ENCODE results near the gene C1orf21.

Gene C1orf21

DNA sequence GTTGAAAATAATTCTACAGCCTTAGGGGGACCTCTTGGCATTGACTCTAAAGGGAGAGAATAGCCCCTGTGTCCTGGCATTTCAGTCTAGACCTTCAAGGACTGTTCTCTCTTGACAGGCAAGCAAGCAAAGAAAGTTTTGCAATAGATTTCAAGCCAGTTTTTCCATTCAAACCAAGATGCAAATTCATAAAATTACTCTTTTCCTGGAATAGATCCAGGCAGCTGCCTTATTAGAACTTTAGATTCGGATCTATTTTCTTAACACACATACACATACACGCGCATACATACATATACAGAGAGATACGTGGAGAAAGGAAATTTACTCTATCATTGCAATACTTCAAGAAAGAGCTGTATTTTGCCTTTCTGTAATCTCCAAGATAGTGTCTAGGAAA lies 238.4 kb downstream of the C1orf21 start:
- H3K9ac ChIP-seq (ENCODE audit: low read length) = no peak overlapping the region
- H3K4me1 ChIP-seq (ENCODE audit: control insufficient read depth, insufficient read depth, low read depth, low read length) = peaks cover 4% of the 10 kb centered on the region
- no peak overlapping the region for H3K14ac ChIP-seq (ENCODE audit: low read length in 2 of 2)
- H3K36me3 ChIP-seq (ENCODE audit: control insufficient read depth in 1 of 2, insufficient read depth in 2 of 2, low read depth in 1 of 2, low read length in 2 of 2) = peaks cover 1 to 5% of the 10 kb centered on the region in 2 experiments
- H3K4me3 ChIP-seq (ENCODE audit: insufficient read depth in 1 of 2, low read depth in 1 of 2, low read length in 2 of 2) = no peak overlapping the region
- H3K27me3 ChIP-seq (ENCODE audit: control insufficient read depth in 1 of 2, insufficient read depth in 1 of 2, low read length in 2 of 2) = no peaks in the 10 kb centered on the region
- H4K91ac ChIP-seq (ENCODE audit: low read length) = no peak overlapping the region
- H3K4ac ChIP-seq (ENCODE audit: low read depth in 1 of 2, low read length in 2 of 2) = no peak overlapping the region
- H3K18ac ChIP-seq (ENCODE audit: low read depth in 1 of 2, low read length in 2 of 2) = no peak overlapping the region
- H3K23ac ChIP-seq (ENCODE audit: low read length in 2 of 2) = no peak overlapping the region
- no peaks in the 10 kb centered on the region for H3K9me3 ChIP-seq (ENCODE audit: control insufficient read depth, low read length)
- H2AK5ac ChIP-seq (ENCODE audit: low read length, severe bottlenecking) = no peak overlapping the region
- H3K79me1 ChIP-seq (replicated peaks; ENCODE audit: low read length, poor library complexity, severe bottlenecking) = no peaks in the 10 kb centered on the region
- no peak overlapping the region for H3K4me2 ChIP-seq (ENCODE audit: low read length, poor library complexity, severe bottlenecking)
- no peak overlapping the region for H4K8ac ChIP-seq (ENCODE audit: low read length)
- no peak overlapping the region for H2BK5ac ChIP-seq (ENCODE audit: low read depth, low read length, poor library complexity, severe bottlenecking)
- no peak overlapping the region for H2AFZ ChIP-seq (ENCODE audit: low read depth, low read length)
- no CpG with 5 or more reads among the region's 4 CpGs for WGBS
- no peak for DNase-seq
- no peak overlapping the region for H3K27ac ChIP-seq (ENCODE audit: low read length, poor library complexity, severe bottlenecking)
- H2BK15ac ChIP-seq (ENCODE audit: low read depth, poor library complexity, severe bottlenecking) = no peak overlapping the region
- no peak overlapping the region for H2BK12ac ChIP-seq (ENCODE audit: low read length in 2 of 2)
- no peak overlapping the region for H2BK120ac ChIP-seq (ENCODE audit: low read depth, low read length)

DNA sequence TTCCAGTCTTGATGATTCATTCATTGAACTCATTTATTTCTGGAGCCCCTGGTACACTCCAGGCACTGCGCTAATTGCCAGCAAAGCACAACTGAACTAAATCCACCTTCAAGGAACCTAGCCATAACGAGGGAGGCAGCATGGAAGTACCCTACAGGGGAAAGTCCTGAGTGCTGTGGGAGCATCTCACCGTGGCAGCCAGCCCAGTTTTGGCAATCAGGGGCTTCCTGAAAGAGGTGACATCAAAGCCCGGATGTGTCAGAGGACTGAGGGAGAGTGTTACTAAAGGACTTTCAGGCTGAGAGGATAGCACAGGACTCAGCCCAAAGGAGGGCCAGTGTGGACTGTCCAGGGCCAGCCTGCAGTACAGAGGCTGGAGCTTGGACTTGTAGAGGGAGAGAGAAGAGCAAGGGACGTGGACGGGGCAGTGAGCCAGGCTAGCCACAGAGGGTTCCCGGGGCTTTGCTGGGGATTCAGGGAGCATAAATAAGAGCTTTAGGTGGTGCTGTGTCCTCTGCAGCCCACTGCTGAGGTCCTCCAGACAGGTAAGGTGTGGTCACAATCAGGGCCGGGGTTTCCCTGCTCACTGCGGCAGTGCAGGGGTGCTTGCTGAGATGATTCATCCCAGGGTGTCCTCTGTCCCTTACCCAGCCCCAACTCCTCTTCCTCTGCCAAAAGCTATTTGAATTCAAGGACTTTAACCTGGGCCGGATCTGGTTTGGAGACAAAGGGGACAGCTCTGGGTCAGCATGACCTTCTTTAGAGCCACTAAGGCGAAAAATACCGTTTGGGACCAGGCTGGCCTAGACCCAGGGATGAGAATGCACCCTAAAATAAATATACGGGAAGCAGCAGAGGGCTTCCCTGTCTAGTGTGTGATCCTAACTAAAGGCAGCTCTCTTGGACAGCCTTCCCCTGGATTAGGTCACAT lies 239.5 kb downstream of the C1orf21 start:
- peak overlapping the region in 1 of 2 experiments; percentile 35 for H2BK12ac ChIP-seq (ENCODE audit: low read length in 2 of 2)
- 99% methylated on average over 13 of the region's 13 CpGs for WGBS

DNA sequence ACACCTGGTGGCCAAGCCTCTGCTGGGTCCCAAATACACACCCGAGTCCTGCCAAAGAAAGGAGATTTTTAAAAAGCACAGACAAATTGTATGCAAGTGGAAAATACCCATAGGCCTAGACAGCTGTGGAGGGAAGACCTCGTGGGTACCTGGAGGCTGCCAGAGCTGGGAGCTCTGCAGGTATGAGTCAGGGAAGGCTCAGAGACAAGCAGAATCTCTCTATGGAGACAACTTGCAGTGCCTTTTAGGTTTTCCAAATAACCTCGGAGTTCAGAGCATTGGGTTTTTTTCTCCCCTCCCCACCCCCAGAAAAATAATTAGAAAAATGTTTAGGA lies 240.1 kb downstream of the C1orf21 start:
- no peak for DNase-seq
- no peak overlapping the region for H3K27ac ChIP-seq (ENCODE audit: low read length, poor library complexity, severe bottlenecking)

More for the DNA sequence above, 239.5 kb downstream of the C1orf21 start:
- H2AFZ ChIP-seq (ENCODE audit: low read depth, low read length) = no peak overlapping the region
- H3K36me3 ChIP-seq (ENCODE audit: control insufficient read depth in 1 of 2, insufficient read depth in 2 of 2, low read depth in 1 of 2, low read length in 2 of 2) = peaks cover 0 to 5% of the 10 kb centered on the region in 2 experiments
- no peak overlapping the region for H2BK15ac ChIP-seq (ENCODE audit: low read depth, poor library complexity, severe bottlenecking)
- H3K27me3 ChIP-seq (ENCODE audit: control insufficient read depth in 1 of 2, insufficient read depth in 1 of 2, low read length in 2 of 2) = no peaks in the 10 kb centered on the region
- no peak overlapping the region for H3K9ac ChIP-seq (ENCODE audit: low read length)
- H3K9me3 ChIP-seq (ENCODE audit: control insufficient read depth, low read length) = no peaks in the 10 kb centered on the region
- H3K79me1 ChIP-seq (replicated peaks; ENCODE audit: low read length, poor library complexity, severe bottlenecking) = no peaks in the 10 kb centered on the region
- DNase-seq = no peak
- H3K4me1 ChIP-seq (ENCODE audit: control insufficient read depth, insufficient read depth, low read depth, low read length) = peaks cover 4% of the 10 kb centered on the region
- no peak overlapping the region for H3K14ac ChIP-seq (ENCODE audit: low read length in 2 of 2)
- H2BK5ac ChIP-seq (ENCODE audit: low read depth, low read length, poor library complexity, severe bottlenecking) = no peak overlapping the region
- H3K18ac ChIP-seq (ENCODE audit: low read depth in 1 of 2, low read length in 2 of 2) = peak overlapping the region in 1 of 2 experiments; percentile 1
- no peak overlapping the region for H3K4me2 ChIP-seq (ENCODE audit: low read length, poor library complexity, severe bottlenecking)
- H3K23ac ChIP-seq (ENCODE audit: low read length in 2 of 2) = no peak overlapping the region
- H3K4ac ChIP-seq (ENCODE audit: low read depth in 1 of 2, low read length in 2 of 2) = no peak overlapping the region
- no peak overlapping the region for H3K27ac ChIP-seq (ENCODE audit: low read length, poor library complexity, severe bottlenecking)
- no peak overlapping the region for H2BK120ac ChIP-seq (ENCODE audit: low read depth, low read length)
- no peak overlapping the region for H4K8ac ChIP-seq (ENCODE audit: low read length)
- H4K91ac ChIP-seq (ENCODE audit: low read length) = peak overlapping the region; percentile 18
- H2AK5ac ChIP-seq (ENCODE audit: low read length, severe bottlenecking) = no peak overlapping the region
- H3K4me3 ChIP-seq (ENCODE audit: insufficient read depth in 1 of 2, low read depth in 1 of 2, low read length in 2 of 2) = no peak overlapping the region

DNA sequence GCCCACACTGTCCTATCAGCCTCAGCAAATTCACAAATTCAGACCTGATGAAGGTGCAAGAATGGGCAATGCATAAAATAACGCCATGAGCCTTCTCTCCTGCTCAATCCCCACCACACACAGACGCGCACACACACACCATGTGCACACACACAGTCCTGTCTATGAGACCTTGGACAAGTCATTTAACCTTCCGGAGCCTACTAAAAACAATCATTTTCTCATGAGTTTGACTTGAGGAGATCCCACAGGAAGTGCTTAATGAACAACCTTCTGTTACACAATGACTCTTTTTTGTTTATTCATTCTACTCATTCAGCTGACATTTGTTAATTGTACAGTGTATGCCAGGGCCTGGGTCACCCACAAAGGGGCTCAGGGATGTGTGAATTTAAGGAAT lies 242.4 kb downstream of the C1orf21 start:
- no peak overlapping the region for H3K4me2 ChIP-seq (ENCODE audit: low read length, poor library complexity, severe bottlenecking)
- H3K4me1 ChIP-seq (ENCODE audit: control insufficient read depth, insufficient read depth, low read depth, low read length) = no peaks in the 10 kb centered on the region
- WGBS = 95% methylated on average over 4 of the region's 4 CpGs

More for the DNA sequence above, 240.1 kb downstream of the C1orf21 start:
- Histone ChIP-seq H3K18ac (ENCODE audit: low read depth in 1 of 2, low read length in 2 of 2) (no peak overlapping the region), H2AK5ac (ENCODE audit: low read length, severe bottlenecking) (no peak overlapping the region), H3K4me2 (ENCODE audit: low read length, poor library complexity, severe bottlenecking) (no peak overlapping the region), H3K9ac (ENCODE audit: low read length) (no peak overlapping the region), H2BK15ac (ENCODE audit: low read depth, poor library complexity, severe bottlenecking) (no peak overlapping the region), H3K4me1 (ENCODE audit: control insufficient read depth, insufficient read depth, low read depth, low read length) (peaks cover 4% of the 10 kb centered on the region), H3K14ac (ENCODE audit: low read length in 2 of 2) (no peak overlapping the region), H3K79me1 (replicated peaks; ENCODE audit: low read length, poor library complexity, severe bottlenecking) (no peaks in the 10 kb centered on the region), H2AFZ (ENCODE audit: low read depth, low read length) (no peak overlapping the region), H3K36me3 (ENCODE audit: control insufficient read depth in 1 of 2, insufficient read depth in 2 of 2, low read depth in 1 of 2, low read length in 2 of 2) (peaks cover 0 to 5% of the 10 kb centered on the region in 2 experiments), H2BK12ac (ENCODE audit: low read length in 2 of 2) (peak overlapping the region in 1 of 2 experiments; percentile 35), H4K8ac (ENCODE audit: low read length) (no peak overlapping the region), H2BK120ac (ENCODE audit: low read depth, low read length) (no peak overlapping the region), H3K9me3 (ENCODE audit: control insufficient read depth, low read length) (no peaks in the 10 kb centered on the region), H3K27me3 (ENCODE audit: control insufficient read depth in 1 of 2, insufficient read depth in 1 of 2, low read length in 2 of 2) (no peaks in the 10 kb centered on the region), H3K4ac (ENCODE audit: low read depth in 1 of 2, low read length in 2 of 2) (no peak overlapping the region), H4K91ac (ENCODE audit: low read length) (no peak overlapping the region), H3K4me3 (ENCODE audit: insufficient read depth in 1 of 2, low read depth in 1 of 2, low read length in 2 of 2) (no peak overlapping the region), H3K23ac (ENCODE audit: low read length in 2 of 2) (no peak overlapping the region), H2BK5ac (ENCODE audit: low read depth, low read length, poor library complexity, severe bottlenecking) (no peak overlapping the region)
- 94% methylated on average over 2 of the region's 3 CpGs for WGBS

More for the DNA sequence above, 242.4 kb downstream of the C1orf21 start:
- no peak overlapping the region for H2BK15ac ChIP-seq (ENCODE audit: low read depth, poor library complexity, severe bottlenecking)
- H3K14ac ChIP-seq (ENCODE audit: low read length in 2 of 2) = no peak overlapping the region
- no peak overlapping the region for H4K91ac ChIP-seq (ENCODE audit: low read length)
- peaks cover 0 to 5% of the 10 kb centered on the region in 2 experiments for H3K36me3 ChIP-seq (ENCODE audit: control insufficient read depth in 1 of 2, insufficient read depth in 2 of 2, low read depth in 1 of 2, low read length in 2 of 2)
- H3K9ac ChIP-seq (ENCODE audit: low read length) = no peak overlapping the region
- H2AK5ac ChIP-seq (ENCODE audit: low read length, severe bottlenecking) = no peak overlapping the region
- no peak overlapping the region for H2AFZ ChIP-seq (ENCODE audit: low read depth, low read length)
- H3K4ac ChIP-seq (ENCODE audit: low read depth in 1 of 2, low read length in 2 of 2) = no peak overlapping the region
- peak overlapping the region in 1 of 2 experiments; percentile 20 for H3K4me3 ChIP-seq (ENCODE audit: insufficient read depth in 1 of 2, low read depth in 1 of 2, low read length in 2 of 2)
- H2BK120ac ChIP-seq (ENCODE audit: low read depth, low read length) = no peak overlapping the region
- H4K8ac ChIP-seq (ENCODE audit: low read length) = no peak overlapping the region
- peak overlapping the region in 1 of 2 experiments; percentile 52 for H3K18ac ChIP-seq (ENCODE audit: low read depth in 1 of 2, low read length in 2 of 2)
- H3K27me3 ChIP-seq (ENCODE audit: control insufficient read depth in 1 of 2, insufficient read depth in 1 of 2, low read length in 2 of 2) = no peaks in the 10 kb centered on the region
- no peak overlapping the region for H3K27ac ChIP-seq (ENCODE audit: low read length, poor library complexity, severe bottlenecking)
- no peak for DNase-seq
- H2BK12ac ChIP-seq (ENCODE audit: low read length in 2 of 2) = no peak overlapping the region
- no peak overlapping the region for H3K23ac ChIP-seq (ENCODE audit: low read length in 2 of 2)
- no peaks in the 10 kb centered on the region for H3K79me1 ChIP-seq (replicated peaks; ENCODE audit: low read length, poor library complexity, severe bottlenecking)
- H3K9me3 ChIP-seq (ENCODE audit: control insufficient read depth, low read length) = no peaks in the 10 kb centered on the region
- H2BK5ac ChIP-seq (ENCODE audit: low read depth, low read length, poor library complexity, severe bottlenecking) = no peak overlapping the region
